ENCODE measurements around the gene ZNF428. TPM values are rescaled to one million over a fixed set of nuclear protein-coding genes. Genes with fewer than 3 reads are reported as not detected.

ZNF428 gene
- total and polyA plus RNA-seq, 7 donors = 18.0 to 40.2 (median 33.6) TPM

DNA sequence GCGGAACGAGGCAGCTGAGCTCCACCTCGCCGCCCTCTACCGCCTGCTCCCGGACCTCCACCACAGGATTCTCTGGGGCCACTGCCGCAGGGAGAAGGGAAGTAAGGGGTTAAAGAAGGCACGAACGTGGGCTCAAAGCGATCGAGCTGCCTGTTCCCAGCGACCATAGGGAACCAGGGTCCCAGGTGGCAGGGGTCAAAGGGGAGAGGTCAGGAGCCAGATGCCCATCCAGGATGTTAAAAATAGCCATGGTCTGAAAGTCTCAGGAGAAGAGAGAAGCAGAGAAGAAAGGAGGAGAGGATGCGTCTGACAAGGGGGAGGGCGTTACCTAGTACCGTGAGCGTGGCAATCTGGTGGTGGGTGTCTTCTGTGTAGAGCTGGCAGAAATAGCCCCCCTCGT, 7.4 kb upstream of the ZNF428 start:
- Histone ChIP-seq H3K27me3 (no peaks in the 10 kb centered on the region), H3K4me1 (no peaks in the 10 kb centered on the region), H3K27ac (no peak overlapping the region), H3K36me3 (peaks cover 0 to 14% (median 0%) of the 10 kb centered on the region in 4 donors), H3K9me3 (no peaks in the 10 kb centered on the region), H3K4me3 (no peak overlapping the region)
- TF ChIP-seq EP300 (IDR thresholded peaks at IDR 0.05) = no peak
- WGBS, 2 donors = 55 to 74% methylated on average over 17 of the region's 17 CpGs
- intact Hi-C loops (cut with DNase I) = no loop called here
- no peak for DNase-seq

DNA sequence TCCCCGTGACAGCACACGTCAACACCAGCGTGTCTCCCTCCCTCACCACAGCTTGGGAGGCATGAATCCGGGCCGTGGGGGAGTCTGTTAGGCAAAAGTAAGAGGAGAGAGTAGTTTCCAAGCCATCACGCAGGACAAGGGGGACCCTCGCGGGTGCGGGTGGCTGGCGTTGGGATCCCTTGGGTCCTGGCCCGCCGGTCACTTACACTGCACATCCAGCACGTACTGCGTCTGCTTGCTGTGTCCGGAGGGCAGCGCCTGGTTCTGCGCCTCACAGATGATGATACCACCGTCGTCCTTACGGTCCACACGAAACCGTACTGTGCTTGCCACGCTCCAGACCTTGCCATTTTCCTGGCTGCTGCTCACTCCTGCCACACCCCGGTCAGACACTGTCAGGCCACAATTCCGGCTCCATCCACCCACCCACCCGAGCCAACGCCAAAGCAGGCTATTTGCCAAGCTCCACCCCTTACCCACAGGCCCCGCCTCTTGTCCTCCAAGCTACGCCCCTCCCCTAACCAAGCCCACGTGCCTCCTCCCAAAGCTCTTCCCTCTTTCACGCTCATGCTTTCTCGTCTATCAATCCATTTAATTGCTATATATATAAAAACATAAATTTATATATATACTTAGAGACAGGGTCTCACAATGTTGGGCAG, 6.6 kb upstream of the ZNF428 start:
- TF ChIP-seq, protein P1, sequence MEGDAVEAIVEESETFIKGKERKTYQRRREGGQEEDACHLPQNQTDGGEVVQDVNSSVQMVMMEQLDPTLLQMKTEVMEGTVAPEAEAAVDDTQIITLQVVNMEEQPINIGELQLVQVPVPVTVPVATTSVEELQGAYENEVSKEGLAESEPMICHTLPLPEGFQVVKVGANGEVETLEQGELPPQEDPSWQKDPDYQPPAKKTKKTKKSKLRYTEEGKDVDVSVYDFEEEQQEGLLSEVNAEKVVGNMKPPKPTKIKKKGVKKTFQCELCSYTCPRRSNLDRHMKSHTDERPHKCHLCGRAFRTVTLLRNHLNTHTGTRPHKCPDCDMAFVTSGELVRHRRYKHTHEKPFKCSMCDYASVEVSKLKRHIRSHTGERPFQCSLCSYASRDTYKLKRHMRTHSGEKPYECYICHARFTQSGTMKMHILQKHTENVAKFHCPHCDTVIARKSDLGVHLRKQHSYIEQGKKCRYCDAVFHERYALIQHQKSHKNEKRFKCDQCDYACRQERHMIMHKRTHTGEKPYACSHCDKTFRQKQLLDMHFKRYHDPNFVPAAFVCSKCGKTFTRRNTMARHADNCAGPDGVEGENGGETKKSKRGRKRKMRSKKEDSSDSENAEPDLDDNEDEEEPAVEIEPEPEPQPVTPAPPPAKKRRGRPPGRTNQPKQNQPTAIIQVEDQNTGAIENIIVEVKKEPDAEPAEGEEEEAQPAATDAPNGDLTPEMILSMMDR (IDR thresholded peaks at IDR 0.05) = no peak
- TF ChIP-seq POLR2AphosphoS5 (IDR thresholded peaks at IDR 0.05) (no peak), EP300 (IDR thresholded peaks at IDR 0.05) (no peak), POLR2A (IDR thresholded peaks at IDR 0.05) (no peak)
- Histone ChIP-seq H3K4me3 (no peak overlapping the region), H3K9me3 (no peaks in the 10 kb centered on the region), H3K4me1 (no peaks in the 10 kb centered on the region), H3K27ac (no peak overlapping the region), H3K36me3 (peaks cover 0 to 14% (median 0%) of the 10 kb centered on the region in 4 donors), H3K27me3 (no peaks in the 10 kb centered on the region)
- WGBS, 2 donors = 68 to 72% methylated on average over 32 of the region's 32 CpGs
- intact Hi-C loops (cut with DNase I) = no loop called here
- no peak for DNase-seq

DNA sequence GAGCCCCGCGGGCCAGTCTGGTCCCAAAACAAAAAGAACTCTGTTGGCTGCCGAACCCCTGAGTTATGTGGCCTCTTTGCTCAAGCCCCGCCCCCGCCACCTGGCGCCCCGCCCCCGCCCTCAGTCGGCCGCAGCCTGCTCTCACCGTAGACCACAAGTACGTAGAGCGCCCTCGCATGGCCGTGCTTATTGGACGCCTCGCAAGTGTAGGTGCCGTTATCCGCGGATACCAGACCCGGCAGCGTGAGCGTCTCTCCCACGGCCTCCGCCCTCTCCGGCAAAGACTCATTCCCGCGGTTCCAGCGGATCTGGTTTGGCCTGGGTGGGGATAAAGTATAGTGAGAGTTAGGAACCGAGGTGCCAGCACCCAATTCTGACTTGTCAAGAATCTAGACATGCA, 5.5 kb upstream of the ZNF428 start:
- WGBS, 2 donors = 13 to 29% methylated on average over 30 of the region's 30 CpGs
- Histone ChIP-seq H3K36me3 (peaks cover 0 to 14% (median 0%) of the 10 kb centered on the region in 4 donors), H3K27me3 (no peaks in the 10 kb centered on the region), H3K9me3 (no peaks in the 10 kb centered on the region), H3K27ac (no peak overlapping the region), H3K4me1 (peaks cover 0 to 9% (median 9%) of the 10 kb centered on the region in 4 donors), H3K4me3 (no peak overlapping the region)
- intact Hi-C loops (cut with DNase I) = no loop called here
- no peak for DNase-seq
- no peak for TF ChIP-seq POLR2AphosphoS5 (IDR thresholded peaks at IDR 0.05)
- no peak for TF ChIP-seq POLR2A (IDR thresholded peaks at IDR 0.05)
- no peak for TF ChIP-seq EP300 (IDR thresholded peaks at IDR 0.05)
- TF ChIP-seq, protein P1 (IDR thresholded peaks at IDR 0.05) = no peak

DNA sequence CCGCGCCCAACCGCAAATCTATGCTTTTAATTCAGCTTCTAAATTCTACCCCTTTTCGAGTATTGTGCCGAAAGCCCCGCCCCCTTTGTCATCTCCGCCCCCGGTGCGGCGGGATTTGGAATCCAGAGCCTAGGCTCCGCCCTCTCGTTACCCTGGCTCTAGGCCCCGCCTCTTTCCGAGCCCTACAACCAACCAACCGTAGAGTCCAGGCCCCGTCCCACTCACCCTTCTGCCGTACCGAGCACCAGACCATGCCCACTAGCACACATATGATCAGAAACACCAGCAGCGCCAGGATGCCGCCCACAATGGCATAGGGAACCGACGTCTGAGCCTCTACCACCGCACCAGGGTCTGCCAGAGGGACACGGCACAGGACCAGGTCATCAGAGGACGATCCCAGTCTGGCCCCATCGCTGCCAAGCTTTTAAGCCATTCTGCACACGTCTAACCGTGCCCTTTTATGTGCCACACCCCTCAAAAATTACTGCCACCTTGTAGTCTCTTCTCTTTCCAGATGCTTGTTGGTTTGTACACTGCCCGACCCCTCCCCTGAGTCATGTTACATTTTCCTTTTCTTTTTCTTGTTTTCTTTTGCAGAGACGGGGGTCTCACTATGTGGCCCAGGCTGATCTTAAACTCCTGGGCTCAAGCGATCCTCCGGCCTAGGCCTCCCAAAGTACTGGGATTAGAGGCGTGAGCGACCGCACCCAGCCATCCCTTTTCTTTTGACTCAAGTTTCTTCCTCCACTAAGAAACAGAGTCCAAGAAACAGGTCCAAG, 4.7 kb upstream of the ZNF428 start:
- Histone ChIP-seq H3K27me3 (no peaks in the 10 kb centered on the region), H3K4me1 (peaks cover 0 to 12% (median 9%) of the 10 kb centered on the region in 4 donors), H3K27ac (no peak overlapping the region), H3K4me3 (no peak overlapping the region), H3K36me3 (peaks cover 0 to 14% (median 0%) of the 10 kb centered on the region in 4 donors), H3K9me3 (no peaks in the 10 kb centered on the region)
- intact Hi-C loops (cut with DNase I) = no loop called here
- no peak for DNase-seq
- WGBS, 2 donors = 84 to 90% methylated on average over 35 of the region's 35 CpGs
- TF ChIP-seq, protein P1 (IDR thresholded peaks at IDR 0.05) = no peak
- TF ChIP-seq POLR2A (IDR thresholded peaks at IDR 0.05) (no peak), POLR2AphosphoS5 (IDR thresholded peaks at IDR 0.05) (no peak), EP300 (IDR thresholded peaks at IDR 0.05) (no peak)

DNA sequence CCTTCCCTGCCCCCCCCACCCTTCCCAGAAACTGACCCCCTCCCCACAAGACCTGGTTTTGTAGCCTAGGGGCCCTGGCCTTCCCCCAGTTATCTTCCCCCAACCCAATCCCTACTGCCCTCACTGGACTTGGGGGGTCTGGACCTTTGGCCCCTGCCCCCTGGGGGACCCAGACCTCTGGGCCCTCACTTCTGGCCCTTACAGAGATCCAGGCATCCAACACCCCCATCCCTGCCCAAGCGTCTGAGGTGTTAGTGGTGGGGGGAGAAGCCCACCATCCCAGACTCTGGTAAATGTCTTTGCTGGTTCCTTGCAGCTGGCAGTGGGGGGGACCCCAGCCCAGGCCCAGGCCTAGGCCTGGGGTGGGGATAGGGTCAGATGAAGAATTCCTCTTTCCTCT, 3.5 kb upstream of the ZNF428 start:
- H3K27me3 ChIP-seq = no peaks in the 10 kb centered on the region
- 84 to 95% methylated on average over 1 of the region's 1 CpG for WGBS, 2 donors
- peaks cover 0 to 14% (median 0%) of the 10 kb centered on the region in 4 donors for H3K36me3 ChIP-seq
- H3K4me3 ChIP-seq = no peak overlapping the region
- no peak overlapping the region for H3K27ac ChIP-seq
- no peak for DNase-seq
- intact Hi-C loops (cut with DNase I) = no loop called here
- H3K9me3 ChIP-seq = no peaks in the 10 kb centered on the region
- H3K4me1 ChIP-seq = peaks cover 0 to 23% (median 15%) of the 10 kb centered on the region in 4 donors
- TF ChIP-seq POLR2A (IDR thresholded peaks at IDR 0.05) (no peak), EP300 (IDR thresholded peaks at IDR 0.05) (no peak), POLR2AphosphoS5 (IDR thresholded peaks at IDR 0.05) (no peak)
- TF ChIP-seq, protein P1 (IDR thresholded peaks at IDR 0.05) = no peak

All from sigmoid colon (tissue), 7 donors.